ENCODE results near the gene CBX6.

Gene CBX6

DNA sequence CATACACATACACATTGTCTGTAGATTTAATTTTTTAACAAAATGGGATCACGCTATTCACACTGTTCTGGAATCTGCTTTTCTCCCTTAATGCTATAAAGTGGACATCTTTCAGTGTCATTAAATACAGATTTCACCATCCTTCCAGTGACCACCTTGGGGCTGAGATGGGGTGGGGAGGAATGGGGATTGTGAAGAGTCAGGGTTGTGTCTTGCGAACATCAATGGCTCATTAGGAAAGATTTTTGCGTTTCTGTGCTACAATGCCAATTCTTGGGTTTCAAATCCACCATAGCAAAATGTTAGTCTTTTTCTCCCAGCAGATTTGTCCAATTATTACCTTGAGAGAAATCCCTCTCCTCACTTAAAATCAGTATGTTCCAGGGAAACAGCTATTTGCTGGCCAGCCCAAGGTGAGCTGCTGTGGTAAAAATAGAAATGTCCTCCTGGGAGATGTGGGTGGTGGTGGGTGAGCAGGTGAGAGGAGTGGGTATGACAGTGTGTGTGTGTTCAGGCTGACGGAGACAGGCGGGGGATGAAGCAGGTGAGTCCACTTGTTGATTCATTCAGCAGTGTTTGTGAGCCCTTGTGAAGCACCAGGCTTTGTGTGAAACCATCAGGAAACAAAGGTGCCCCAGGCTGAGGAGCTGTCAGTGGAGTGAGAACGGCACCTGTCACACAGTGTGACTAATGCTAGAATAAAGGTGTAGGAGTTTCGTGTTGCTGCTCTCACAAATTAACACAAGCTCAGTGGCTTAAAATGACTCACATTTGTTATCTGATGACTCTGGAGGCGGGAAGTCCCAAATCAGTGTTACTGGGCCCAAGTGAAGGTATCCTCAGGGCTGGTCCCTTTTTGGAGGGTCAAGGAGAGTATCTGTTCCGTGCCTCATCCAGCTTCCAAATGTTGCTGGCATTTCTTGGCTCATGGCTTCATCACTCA, 1.7 kb upstream of the CBX6 start:
- peak; percentile 24 for DNase-seq

DNA sequence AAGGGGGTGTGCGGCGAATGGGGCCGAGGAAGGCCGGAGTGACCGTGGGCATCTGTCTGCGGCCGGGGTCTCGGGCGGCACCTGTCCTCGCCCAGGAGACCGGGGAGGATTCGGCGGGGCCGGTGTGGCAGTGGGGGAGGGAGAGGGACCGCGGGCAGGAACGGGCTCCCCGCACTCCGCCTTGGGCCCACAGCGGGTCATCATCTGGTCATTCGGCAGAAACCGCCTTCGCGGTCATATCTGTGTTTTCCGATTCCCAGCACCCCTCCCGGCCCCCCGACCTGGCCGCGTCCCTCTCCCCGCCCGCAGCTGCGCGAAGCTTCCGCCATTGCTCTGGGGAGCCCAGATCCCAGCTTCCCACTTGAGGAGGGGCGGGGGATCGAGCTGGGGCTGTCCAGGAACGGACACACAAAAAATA, 824 bp upstream of the CBX6 start:
- no peak for DNase-seq

DNA sequence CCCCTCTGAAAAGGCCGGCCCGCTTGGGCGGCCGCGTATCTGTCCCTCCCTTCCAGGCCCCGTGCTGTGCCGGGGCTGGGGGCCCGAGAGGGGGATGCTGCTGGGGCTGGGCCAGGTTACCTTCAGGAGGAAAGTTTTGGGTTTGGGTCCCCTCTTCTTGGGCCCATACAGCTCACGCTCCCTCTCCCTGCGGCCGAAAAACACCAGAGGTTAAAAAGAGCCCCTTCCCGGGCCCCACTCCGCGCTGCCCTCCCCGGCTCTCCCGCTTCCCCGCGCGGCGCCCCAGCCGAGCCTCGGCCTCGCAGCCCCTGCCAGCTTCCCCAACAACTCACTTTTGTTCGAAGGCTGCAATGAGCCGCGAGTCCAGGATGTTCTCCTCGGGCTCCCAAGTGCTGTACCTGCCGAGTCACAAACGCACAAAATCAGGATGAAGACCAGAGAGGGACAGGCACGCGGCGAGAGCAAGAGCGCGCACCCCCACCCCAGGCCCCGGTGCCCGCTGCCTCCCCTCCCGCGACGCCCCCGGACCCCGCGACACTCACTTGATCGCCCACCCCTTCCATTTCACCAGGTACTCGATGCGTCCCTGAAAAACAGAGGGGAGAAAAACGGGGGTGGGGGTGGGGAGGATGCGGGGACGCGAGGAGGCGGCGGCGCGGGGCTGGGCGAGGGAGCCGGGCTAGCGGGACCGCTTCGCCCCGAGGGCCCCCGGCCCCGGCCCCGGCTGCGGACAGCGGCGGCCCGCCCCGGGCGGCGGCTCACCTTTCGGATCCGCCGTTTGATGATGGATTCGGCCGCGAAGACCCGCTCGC, 450 bp downstream of the CBX6 start:
- DNase-seq = peak; percentile 28

DNA sequence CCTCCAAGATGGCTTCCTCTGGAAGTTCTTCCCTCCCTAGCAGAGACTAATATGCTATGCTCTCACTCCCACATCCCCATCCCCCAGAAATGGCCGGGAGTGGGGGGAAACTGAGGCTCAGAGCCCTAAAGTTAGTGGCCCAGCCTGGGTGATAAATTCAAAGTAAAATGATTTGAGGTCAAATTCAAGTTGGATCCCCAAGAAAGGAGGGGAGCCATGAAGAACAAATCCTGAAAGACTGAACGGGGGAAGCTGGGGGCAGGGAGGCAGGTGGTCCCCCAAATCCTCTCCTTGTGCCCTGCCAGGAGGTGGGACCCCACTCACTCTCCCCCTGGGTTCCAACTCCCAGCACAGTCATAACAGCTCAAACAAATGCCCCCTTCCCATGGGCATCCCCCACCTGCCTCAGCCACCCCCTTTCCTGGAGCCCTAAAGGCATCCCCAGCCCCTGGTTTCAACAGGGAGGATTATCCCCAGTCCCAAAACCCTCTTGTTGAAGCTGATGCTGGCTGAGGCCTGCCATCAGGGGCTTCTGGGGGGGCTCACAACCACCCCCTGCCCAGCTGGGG, 1.1 kb downstream of the CBX6 start:
- no peak for DNase-seq

DNA sequence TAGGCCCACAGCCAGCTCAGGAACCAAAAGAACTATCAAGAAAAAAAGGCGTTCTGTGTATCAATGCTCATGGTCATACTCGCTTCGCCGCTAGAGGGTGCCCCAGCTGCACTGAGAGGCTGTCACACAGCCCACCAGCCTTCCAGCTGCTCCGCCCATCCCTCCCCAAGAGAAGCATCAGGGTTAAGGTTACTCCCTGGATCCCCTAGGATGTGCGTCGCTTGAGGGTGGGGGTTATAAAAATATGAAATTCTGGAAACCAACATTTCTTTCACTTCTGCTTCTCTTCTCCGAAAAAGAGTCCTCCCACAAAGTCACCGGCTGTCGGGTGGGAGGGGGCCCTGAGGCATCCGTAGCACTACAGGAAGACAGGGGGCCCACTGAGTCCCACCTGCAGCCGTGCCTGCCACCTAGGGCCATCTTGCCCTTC, 1.7 kb downstream of the CBX6 start:
- DNase-seq = peak; percentile 73

DNA sequence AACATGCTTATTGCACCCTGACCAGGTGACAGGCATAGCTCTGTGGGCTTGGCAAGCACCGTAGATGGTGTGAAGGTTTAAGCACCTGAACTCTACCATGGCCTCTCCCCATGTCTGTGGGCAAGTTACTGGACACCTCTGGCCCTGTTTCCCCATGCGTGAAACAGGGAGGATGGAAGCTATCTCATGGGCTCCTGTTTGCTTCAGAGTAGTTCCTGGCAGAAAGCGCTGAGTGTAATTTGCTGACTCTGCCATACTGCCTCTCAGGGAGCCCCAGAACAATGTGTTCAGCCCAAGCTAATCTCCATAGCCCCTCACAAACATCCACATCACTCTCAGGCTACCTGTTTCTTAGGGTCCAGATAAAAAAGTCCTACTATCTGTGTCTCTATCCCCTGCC, 2.4 kb downstream of the CBX6 start:
- no peak for DNase-seq

DNA sequence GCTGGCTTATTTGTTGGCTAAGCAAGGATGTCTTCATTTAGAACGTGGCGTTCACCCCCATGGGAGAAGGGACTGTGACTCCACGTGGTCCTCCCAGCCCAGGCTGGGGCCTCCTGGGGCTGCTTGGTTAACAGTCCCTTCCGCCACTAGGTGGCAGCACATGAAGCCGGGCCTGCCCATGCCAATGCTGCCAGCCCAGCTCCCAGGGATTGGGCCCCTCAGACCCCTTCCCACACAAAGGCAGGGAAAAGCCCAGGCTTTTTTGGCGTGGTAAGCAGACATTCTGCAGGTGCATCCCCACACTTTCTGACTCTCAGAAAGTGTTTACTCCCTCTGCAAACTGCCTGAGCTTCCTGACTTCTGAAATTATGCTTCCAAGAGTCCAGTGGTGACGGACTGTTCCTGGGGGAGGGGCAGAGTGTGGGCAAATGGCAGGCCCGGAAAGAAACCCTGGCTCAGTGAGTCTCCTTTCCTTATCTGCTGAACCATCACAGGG, 3.1 kb downstream of the CBX6 start:
- DNase-seq = peak; percentile 73

DNA sequence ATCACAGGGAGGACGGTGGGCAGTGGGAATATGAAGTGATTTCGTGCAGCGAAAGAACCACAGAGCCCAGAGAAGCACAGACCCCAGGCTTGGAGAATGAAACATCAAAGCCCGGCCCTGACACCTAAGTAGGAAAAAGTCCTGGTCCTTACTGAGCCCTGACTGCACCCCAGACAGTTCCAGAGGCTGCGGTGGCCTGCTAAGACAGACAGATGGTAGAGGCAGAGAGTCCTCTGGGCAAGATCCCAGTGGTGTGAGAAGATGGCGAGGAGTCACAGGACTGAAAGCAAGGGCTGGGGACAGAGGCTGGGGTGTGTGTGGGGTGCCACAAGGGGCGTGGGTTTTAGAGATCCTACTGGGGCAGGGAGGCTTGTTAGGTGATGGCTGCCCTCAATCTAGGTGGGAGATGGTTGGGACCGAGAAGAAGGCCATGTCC, 3.7 kb downstream of the CBX6 start:
- DNase-seq = no peak

DNA sequence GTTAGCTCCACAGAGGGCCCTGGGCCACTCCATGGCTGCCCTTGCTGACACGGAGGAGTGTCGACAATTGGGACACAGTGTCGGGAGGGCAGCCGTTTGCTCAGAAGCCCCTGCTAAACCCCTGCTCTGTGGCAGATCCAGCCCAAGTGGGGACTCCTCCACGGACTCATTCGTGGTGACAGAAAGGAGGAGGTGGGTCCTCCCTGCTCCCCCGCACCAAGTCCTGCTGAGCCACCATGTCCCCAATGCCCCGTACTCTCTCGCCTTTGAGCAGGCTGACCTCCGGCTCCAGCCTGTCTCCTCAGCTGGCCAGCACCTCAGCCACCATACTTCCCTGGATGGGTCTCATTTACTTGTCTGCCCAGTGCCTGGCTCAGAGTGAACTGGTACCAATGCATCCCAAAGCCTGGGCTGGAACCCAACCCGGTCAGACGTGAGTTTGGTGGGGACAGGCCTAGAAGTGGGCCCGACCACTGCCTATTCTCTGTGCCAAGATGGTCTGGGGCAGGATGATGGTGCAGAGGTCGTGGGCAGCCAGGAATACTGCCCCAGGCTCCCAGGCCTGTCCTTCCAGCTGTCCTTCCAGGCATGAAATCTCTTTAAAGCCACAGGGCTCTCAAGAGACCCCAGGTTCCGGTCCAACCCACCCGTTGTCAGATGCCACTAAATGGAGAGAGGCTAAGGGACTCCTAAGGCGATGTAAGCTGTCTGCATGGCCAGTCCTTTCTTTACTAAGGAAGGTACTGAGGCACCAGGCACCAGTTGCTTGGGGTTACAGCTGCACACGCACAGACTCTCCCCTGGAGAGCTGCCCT, 4.3 kb downstream of the CBX6 start:
- DNase-seq = no peak

DNA sequence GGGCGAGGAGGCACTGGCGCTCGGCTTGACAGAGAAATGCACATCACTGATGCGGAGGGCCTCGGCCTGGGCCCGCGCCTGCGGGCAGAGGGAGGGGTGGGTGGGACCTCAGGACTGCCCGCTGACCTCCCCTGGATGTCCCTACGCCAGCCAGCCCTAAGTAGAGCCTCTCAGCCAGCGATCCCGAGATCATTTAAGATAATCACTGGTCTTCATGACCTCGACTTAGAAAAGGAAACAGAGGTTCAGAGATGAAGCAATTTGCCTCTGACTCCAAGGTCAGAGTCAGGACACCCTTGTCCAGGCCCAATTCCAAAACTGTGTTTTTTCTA, 4.9 kb downstream of the CBX6 start:
- no peak for DNase-seq

DNA sequence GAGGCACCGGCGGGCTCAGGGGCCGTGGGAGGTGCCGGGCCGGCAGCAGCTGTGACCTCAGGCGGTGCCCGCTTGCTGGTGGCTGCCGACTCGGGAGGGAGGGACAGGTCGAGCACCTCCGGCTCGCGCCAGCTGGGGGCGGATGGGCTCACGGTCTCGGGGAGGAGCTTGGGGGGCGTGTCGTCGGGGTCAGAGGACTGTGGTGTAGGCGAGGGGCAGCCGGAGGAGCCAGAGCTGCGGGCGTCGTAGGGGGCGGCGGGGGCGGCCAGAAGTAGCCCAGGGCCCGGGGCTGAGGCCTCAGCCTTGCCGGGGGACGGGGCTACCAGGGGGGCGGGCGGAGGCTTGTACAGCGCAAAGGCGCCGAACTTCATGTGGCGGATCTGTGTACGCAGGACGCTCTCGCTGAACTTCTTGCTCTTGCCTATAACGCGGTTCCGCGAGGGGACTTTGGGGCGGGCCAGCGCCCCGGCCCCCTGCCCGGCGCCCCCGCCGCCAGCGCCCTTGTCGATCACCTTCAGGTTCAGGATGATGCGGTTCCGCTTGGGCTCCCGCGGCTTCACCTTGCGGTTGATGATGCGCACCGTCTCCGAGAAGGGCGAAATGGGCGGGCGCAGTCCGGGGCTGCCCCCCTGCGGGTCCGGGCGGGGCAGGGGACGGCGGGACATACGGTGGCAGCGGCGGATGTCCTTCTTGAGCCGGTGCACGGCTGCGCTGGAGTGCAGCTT, 5.5 kb downstream of the CBX6 start:
- no peak for DNase-seq

DNA sequence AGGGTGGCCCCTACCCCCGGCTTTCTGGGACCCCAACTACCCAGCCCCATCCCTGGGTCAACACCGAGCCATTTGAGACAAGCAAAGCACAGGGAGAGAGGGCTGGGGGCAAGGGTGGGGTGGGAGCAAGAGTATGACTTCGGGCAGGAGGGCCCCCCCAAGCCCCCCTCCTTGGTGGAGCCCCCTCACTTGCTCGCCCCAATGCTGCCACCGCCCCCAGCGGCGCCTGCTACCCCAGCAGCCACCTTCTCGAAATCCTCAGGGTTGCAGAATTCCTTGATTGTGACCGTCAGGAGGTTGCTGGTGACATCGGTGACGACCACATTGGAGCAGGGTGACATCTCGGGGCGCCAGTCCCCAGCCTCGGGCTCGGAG, 6.0 kb downstream of the CBX6 start:
- DNase-seq = no peak

DNA sequence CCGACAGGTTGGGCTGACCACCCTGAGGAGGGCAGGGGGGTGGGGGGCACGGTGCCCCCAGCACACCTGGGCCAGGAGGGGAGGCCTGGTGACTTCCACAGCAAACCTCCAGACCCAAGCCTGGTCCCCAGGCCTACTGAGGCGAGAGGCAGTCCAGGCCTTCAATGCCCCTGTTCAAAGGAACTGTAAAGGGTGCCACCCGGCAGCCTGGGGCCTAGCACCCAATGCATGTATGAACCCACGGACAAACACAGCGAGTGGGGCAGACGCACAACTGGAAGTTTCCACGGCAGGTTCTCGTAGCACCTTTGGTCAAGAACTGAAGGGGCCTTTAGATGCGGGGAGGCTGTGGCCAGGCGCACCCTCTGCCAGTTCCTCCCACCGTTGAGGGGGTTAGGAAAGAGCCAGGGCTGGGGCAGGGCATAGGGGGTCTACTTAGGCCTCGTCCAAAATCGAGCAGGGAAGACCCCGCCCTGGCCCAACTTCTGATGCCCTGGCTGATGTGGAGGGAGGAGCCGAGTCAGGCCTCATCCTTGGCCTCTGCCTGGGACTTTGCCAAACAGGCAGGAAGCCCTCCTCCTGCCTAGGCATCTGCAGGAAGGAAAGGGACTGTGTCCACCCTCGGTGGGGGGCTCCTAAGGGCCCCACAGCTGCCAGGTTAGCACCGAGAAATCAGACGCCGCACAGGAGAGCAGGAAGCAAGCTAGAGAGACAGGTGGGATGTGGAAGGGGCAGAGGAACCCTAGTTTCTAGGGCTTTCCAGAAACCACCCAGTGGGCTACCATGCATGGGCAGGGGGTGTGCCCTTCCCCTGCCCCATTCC, 6.6 kb downstream of the CBX6 start:
- DNase-seq = no peak

DNA sequence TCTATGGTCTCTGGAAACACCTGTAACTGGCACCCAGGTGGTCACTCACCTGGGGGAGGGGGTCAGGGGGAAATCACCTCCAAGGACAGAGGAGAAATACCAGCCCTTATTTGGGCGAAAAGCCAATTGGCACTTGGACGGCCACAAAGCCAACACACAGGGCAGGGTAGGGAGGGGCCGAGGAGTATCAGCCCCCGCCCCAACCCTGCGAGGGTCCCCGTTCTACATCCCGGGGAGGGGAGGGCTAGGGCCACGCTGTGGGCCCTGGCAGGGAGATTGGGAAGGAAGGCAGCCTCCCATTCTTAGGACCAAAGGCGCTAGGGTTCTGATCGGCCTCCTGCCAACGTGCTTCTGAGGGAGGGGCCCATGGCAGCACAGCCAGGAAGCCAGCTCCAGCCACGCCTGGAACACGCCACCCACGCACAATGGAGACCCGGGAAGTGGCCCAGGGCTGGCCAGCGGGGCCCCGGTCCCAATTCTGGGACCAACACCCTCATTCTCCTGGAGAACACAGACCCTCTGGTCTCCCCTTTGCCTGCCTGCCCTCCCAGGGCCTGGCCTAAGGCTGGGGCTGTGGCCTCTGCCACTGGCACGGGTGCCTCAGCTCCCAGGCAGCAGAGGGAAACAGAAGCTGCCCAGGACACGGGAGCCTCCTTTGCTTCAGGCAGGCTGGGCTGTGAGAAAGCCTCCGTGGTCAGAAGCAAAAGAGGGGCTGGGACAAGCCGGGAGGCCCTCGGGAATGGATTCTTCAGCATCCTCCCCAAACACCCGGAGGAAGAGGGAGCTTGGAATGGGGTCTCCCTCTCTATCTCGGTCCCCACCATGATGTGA, 7.4 kb downstream of the CBX6 start:
- no peak for DNase-seq

DNA sequence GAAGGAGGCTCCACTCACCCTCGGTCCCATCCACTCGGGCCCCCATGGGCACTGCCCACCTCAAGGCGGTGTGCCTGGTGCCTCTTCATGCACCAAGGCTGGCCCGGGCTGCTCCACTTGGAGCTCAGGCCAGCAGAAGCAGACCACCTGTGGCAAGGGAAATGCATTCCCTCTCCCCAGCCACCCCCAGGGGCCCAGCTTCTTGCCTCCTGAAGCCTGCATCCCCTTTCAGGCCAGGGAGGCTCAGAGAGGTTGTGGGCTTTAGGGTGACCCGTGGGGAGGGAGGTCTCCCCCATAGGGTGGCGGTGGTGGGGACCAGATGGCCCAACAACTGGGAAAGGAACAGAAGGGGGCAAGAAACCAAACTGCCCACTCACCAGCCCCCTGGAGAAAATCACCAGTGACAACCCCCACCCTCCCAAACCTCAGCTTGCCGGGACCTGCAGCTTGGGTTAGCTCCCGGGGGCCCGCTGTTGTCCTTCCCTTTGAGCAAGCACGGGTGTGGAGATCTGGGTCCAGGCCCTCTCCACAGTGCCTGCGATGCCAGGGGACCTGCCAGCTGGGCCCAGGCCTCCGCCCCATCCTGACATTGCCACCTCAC, 8.4 kb downstream of the CBX6 start:
- no peak for DNase-seq

DNA sequence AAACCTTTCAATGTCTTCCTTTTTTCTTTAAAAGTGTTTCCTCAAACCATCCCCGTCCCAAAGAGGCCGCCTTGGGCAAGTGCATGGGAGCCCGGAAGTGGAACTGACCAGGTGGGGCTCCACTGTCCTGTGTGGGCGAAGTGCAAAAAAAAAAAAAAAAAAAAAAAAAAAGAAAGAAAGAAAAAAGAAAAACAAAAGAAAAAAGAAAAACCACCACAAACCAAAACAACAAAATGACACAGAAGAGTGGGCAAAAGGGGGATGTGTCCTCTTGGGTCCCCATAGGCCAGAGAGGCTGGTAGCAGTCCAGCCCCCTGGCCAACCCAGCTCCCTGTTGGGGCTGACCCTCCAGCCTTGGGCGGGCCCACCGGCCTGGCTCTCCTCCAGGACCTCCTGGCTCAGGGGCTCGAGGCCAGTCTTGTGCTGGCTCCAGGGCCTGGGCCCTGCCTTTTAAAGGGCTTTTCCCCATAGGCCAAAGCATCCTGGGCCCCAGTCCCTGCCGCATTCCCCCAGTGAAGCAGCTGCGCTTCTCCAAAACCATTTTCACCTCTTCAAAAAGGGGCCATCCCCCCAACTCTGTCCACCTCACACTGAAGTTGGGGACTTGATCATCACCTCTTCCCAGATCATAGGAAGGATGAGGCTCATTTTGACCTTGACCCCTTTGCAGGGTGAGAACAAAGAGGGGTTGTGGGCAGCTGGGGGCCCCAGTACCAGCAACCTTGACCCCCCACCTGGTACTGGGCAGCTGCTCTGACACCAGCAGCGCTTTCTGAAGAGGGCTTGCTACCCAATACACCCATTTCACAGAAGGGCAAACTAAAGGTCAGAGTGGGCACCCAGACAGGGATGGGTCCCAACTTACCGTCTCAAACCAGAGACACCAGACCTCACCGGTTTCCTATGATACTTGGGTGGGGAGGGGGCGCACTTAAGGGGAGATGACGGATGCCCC, 9.4 kb downstream of the CBX6 start:
- no peak for DNase-seq

DNA sequence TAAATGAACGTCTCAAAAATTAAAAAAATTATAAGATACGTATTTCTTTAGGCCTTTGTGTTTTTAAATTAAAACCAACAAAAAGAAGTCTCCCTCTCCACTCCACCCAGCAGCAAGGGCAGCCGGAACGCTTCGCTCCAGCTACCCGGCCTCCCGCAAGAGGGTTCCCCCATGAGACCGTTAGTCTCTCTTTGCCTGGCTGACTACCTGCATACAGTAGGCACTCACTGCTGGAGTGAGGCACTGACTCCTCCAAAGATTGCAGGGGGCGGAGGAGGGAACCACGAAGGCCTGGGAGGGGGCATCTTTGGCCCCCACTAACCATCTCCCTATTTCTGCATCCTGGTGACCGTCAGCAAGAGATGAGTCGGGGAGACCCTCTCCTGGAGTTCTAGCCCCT, 10.1 kb downstream of the CBX6 start:
- DNase-seq = no peak

DNA sequence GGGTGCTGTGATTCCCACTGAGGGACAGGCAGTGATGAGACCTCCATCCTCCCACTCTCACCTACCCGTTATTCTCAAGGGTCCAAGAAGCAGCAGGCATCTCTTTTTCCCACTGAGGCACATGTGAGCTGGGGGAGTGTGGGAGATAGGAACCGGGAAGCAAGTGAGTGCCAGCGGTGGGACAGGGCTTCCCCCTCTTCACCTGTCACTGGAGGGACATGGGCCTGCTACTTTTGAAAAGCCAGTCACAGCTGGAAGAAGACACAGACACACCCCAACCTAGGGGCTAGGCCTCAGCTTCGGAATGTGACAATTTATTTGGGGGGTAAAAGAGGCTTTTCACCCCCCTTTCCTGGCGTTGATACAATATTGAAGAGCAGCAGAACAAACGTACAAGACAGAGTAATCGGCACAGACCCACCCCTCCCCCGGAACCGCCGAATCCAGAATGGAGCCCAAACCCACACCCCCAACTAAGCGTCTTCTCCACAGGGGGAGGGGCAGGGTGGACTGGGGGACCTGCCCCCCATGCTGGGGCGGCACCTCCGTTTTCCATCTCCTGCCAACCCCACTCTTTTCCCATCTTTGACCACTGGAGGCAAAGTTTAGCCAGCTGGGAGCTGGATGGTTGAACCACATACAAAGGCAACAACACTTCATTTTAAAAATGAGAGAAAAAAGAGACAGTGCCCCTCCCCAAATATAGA, 10.7 kb downstream of the CBX6 start:
- no peak for DNase-seq
